ENCODE measurements around the gene RAPGEFL1. TPM values are rescaled to one million over a fixed set of nuclear protein-coding genes. Genes with fewer than 3 reads are reported as not detected.
"Not testable (repeated sequence)": the region's sequence is repeated elsewhere in the genome, so short reads cannot be mapped to it uniquely, and the experiment has no call there.

RAPGEFL1 gene
- total RNA-seq, 1 donor from 2014 or later: 9.3 TPM

GRCh38 chr17:40139566-40140058, 37.7 kb upstream of the RAPGEFL1 start:
- no peak for DNase-seq
- peak overlapping the region; percentile 73 for H3K4me3 ChIP-seq
- ATAC-seq: peak in 1 of 2 donors; percentile 6
- peaks cover 63% of the 10 kb centered on the region for H3K36me3 ChIP-seq
- TF ChIP-seq, protein P1, sequence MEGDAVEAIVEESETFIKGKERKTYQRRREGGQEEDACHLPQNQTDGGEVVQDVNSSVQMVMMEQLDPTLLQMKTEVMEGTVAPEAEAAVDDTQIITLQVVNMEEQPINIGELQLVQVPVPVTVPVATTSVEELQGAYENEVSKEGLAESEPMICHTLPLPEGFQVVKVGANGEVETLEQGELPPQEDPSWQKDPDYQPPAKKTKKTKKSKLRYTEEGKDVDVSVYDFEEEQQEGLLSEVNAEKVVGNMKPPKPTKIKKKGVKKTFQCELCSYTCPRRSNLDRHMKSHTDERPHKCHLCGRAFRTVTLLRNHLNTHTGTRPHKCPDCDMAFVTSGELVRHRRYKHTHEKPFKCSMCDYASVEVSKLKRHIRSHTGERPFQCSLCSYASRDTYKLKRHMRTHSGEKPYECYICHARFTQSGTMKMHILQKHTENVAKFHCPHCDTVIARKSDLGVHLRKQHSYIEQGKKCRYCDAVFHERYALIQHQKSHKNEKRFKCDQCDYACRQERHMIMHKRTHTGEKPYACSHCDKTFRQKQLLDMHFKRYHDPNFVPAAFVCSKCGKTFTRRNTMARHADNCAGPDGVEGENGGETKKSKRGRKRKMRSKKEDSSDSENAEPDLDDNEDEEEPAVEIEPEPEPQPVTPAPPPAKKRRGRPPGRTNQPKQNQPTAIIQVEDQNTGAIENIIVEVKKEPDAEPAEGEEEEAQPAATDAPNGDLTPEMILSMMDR (IDR thresholded peaks at IDR 0.05): no peak
- intact Hi-C loops (cut with DNase I): no loop called here
- H3K27ac ChIP-seq: peak overlapping the region; percentile 91
- H3K4me1 ChIP-seq: peaks cover 29% of the 10 kb centered on the region
- no peaks in the 10 kb centered on the region for H3K27me3 ChIP-seq (ENCODE audit: low read depth)
- no peaks in the 10 kb centered on the region for H3K9me3 ChIP-seq

DNA sequence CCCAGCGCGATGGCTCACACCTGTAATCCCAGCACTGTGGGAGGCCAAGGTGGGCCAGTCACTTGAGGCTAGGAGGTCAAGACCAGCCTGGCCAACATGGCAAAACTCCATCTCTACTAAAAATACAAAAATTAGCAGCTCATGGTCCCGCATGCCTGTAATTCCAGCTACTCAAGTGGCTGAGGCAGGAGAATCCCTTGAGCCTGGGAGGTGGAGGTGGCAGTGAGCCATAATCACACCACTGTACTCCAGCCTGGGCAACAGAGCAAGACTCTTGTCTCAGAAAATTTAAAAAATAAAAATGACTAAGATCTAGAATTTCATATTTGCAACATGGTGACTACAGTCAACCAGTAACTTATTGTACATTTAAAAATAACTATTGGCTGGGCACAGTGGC, 34.1 kb upstream of the RAPGEFL1 start:
- H3K36me3 ChIP-seq: peaks cover 67% of the 10 kb centered on the region
- H3K4me3 ChIP-seq; H3K27ac ChIP-seq; DNase-seq; intact Hi-C loops (cut with DNase I); ATAC-seq; H3K27me3 ChIP-seq (ENCODE audit: low read depth); H3K9me3 ChIP-seq: not testable (repeated sequence)
- peaks cover 37% of the 10 kb centered on the region for H3K4me1 ChIP-seq

- Histone ChIP-seq H3K9me3 (no peaks in the 10 kb centered on the region), H3K36me3 (peaks cover 90% of the 10 kb centered on the region), H3K27ac (no peak overlapping the region), H3K4me1 (peaks cover 27% of the 10 kb centered on the region), H3K27me3 (ENCODE audit: low read depth) (no peaks in the 10 kb centered on the region), H3K4me3 (no peak overlapping the region)
- ATAC-seq (no peak), DNase-seq (no peak)
- intact Hi-C loops (cut with DNase I): no loop called here
- TF ChIP-seq, protein P1 (IDR thresholded peaks at IDR 0.05): no peak
Measured at GRCh38 chr17:40145476-40145875, 31.8 kb upstream of the RAPGEFL1 start.

- Histone ChIP-seq H3K4me1 (peaks cover 19% of the 10 kb centered on the region), H3K27me3 (ENCODE audit: low read depth) (no peaks in the 10 kb centered on the region), H3K4me3 (no peak overlapping the region), H3K9me3 (no peaks in the 10 kb centered on the region), H3K27ac (no peak overlapping the region), H3K36me3 (peaks cover 91% of the 10 kb centered on the region)
- ATAC-seq: no peak
- DNase-seq: no peak
- intact Hi-C loops (cut with DNase I): no loop called here
- TF ChIP-seq, protein P1 (IDR thresholded peaks at IDR 0.05): no peak
Measured at GRCh38 chr17:40148527-40148926, 28.7 kb upstream of the RAPGEFL1 start.

DNA sequence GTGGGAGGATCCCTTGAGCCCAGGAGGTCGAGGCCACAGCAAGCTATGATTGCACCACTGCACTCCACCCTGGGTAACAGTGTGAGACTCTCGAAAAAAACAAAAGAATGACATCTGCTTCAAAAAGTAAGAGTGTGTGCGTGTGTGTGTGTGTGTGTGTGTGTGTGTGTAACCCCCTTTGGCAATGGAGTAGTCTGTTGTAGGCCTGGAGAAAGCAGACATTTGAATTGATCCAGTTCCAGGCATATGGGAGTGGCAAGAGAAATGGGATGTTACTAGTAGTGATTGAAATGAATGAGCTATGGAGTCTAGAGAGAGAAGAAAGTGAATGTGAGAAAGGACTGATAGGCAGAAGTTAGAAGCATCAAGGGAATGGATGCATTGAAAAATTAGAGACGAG, 27.0 kb upstream of the RAPGEFL1 start:
- Histone ChIP-seq H3K36me3 (peaks cover 93% of the 10 kb centered on the region), H3K4me1 (peaks cover 19% of the 10 kb centered on the region), H3K4me3 (no peak overlapping the region), H3K9me3 (no peaks in the 10 kb centered on the region), H3K27ac (no peak overlapping the region), H3K27me3 (ENCODE audit: low read depth) (no peaks in the 10 kb centered on the region)
- ATAC-seq (no peak), DNase-seq (no peak)
- intact Hi-C loops (cut with DNase I): no loop called here
- TF ChIP-seq, protein P1 (IDR thresholded peaks at IDR 0.05): no peak

- no peak overlapping the region for H3K27ac ChIP-seq
- no peak overlapping the region for H3K4me3 ChIP-seq
- no peaks in the 10 kb centered on the region for H3K27me3 ChIP-seq (ENCODE audit: low read depth)
- peaks cover 93% of the 10 kb centered on the region for H3K36me3 ChIP-seq
- H3K4me1 ChIP-seq: peaks cover 12% of the 10 kb centered on the region
- DNase-seq: no peak
- intact Hi-C loops (cut with DNase I): no loop called here
- no peak for ATAC-seq
- TF ChIP-seq, protein P1 (IDR thresholded peaks at IDR 0.05): no peak
- H3K9me3 ChIP-seq: no peaks in the 10 kb centered on the region
Measured at GRCh38 chr17:40151414-40151963, 25.8 kb upstream of the RAPGEFL1 start.
